IMR-90 (cell line): Measurements from ENCODE around the gene AASS. TPM values are rescaled to one million over a fixed set of nuclear protein-coding genes. Genes with fewer than 3 reads are reported as not detected.
A peak's percentile ranks its signal among the peaks of the same experiment; 100 is the strongest.

Source experiments
- ATAC-seq: fragments of 200-7000 bp; cut with Tn5 transposase; 2 replicates; pipeline ENCODE4 v1.9.1; 2020; ENCODE audit warnings: low read depth, mild to moderate bottlenecking, moderate library complexity
- BruUV-seq: library from RNA; stranded (reverse); fragments of 400-500 nt; replicated peaks from 2 replicates; lab custom pipeline; 2021; lab: Mats Ljungman, UMichigan
- CTCF ChIA-PET: fragments of 300-600 bp; formaldehyde crosslinking; extraction: SDS; loops from one replicate; lab custom pipeline; 2021; ENCODE audit warnings: antibody characterized with exemption; lab: Yijun Ruan, JAX
- POLR2A ChIA-PET: fragments of 300-600 bp; sonication (Branson Sonifier 250); formaldehyde crosslinking; loops from one replicate; lab custom pipeline; 2022; ENCODE audit warnings: antibody characterized with exemption; ENCODE audit not compliant: unreplicated experiment; lab: Charles Lee
- DNase-seq: peaks from one replicate; pipeline ENCODE4 v3.0.0; 2013
- H2AFZ ChIP-seq: replicated peaks from 2 replicates; pipeline ENCODE3; 2013; ENCODE audit warnings: low read length, mild to moderate bottlenecking; ENCODE audit not compliant: poor library complexity
- H2AK5ac ChIP-seq: 2 replicates; pipeline ENCODE4 v1.6.1; 2013; ENCODE audit warnings: low read depth, low read length, inconsistent platforms
- H2AK9ac ChIP-seq: replicated peaks from 2 replicates; pipeline ENCODE3; 2013; ENCODE audit warnings: mild to moderate bottlenecking, low read depth, low read length, moderate library complexity; ENCODE audit not compliant: poor library complexity
- H2BK120ac ChIP-seq: 2 replicates; pipeline ENCODE4 v1.6.1; 2013; ENCODE audit warnings: low read depth, low read length, inconsistent platforms
- H2BK15ac ChIP-seq: 3 replicates; pipeline ENCODE4 v1.6.1; 2013; ENCODE audit warnings: low read depth, low read length, inconsistent platforms
- H2BK20ac ChIP-seq: 2 replicates; pipeline ENCODE4 v1.6.1; 2013; ENCODE audit warnings: low read depth, mild to moderate bottlenecking, inconsistent platforms, low read length, moderate library complexity
- H2BK5ac ChIP-seq: 2 replicates; pipeline ENCODE4 v1.6.1; 2013; ENCODE audit warnings: mild to moderate bottlenecking, low read depth, low read length, inconsistent platforms; ENCODE audit not compliant: poor library complexity, severe bottlenecking
- H3K14ac ChIP-seq: replicated peaks from 2 replicates; pipeline ENCODE4 v1.6.1; 2013; ENCODE audit warnings: low read depth, low read length, inconsistent platforms
- H3K18ac ChIP-seq: 2 replicates; pipeline ENCODE4 v1.6.1; 2013; ENCODE audit warnings: low read depth, low read length, control low read depth
- H3K23ac ChIP-seq: 2 replicates; pipeline ENCODE4 v1.6.1; 2013; ENCODE audit warnings: low read depth, low read length, inconsistent platforms
- H3K27ac ChIP-seq: 2 replicates; pipeline ENCODE4 v1.5.1; 2013; ENCODE audit warnings: mild to moderate bottlenecking, control low read depth, low read length; ENCODE audit not compliant: insufficient read depth
- H3K27me3 ChIP-seq: 2 replicates; pipeline ENCODE4 v1.6.1; 2013; ENCODE audit warnings: low read length; ENCODE audit not compliant: control insufficient read depth, insufficient read depth
- H3K36me3 ChIP-seq: 2 replicates; pipeline ENCODE4 v1.6.1; 2013; ENCODE audit warnings: low read length, mixed read lengths; ENCODE audit not compliant: control insufficient read depth, insufficient read depth
- H3K4ac ChIP-seq: 2 replicates; pipeline ENCODE4 v1.6.1; 2013; ENCODE audit warnings: low read depth, low read length, inconsistent platforms
- H3K4me1 ChIP-seq: 2 replicates; pipeline ENCODE4 v1.6.1; 2013; ENCODE audit warnings: low read length, mixed read lengths; ENCODE audit not compliant: control insufficient read depth, insufficient read depth
- H3K4me2 ChIP-seq: 2 replicates; pipeline ENCODE4 v1.6.1; 2013; ENCODE audit warnings: low read depth, mild to moderate bottlenecking, control low read depth, low read length, moderate library complexity
- H3K4me3 ChIP-seq: 2 replicates; pipeline ENCODE4 v1.5.1; 2013; ENCODE audit warnings: low read depth, mild to moderate bottlenecking, control low read depth, low read length, moderate library complexity; ENCODE audit not compliant: insufficient read depth
- H3K56ac ChIP-seq: 2 replicates; pipeline ENCODE4 v1.6.1; 2013; ENCODE audit warnings: low read length, inconsistent platforms; ENCODE audit not compliant: insufficient read depth; ENCODE audit errors: extremely low read depth
- H3K79me1 ChIP-seq, 2 experiments: 2 replicates each; pipeline ENCODE4 v1.6.1; 2013; ENCODE audit warnings: low read length in 2 of 2, inconsistent platforms in 1 of 2, low read depth in 1 of 2
- H3K9ac ChIP-seq: 2 replicates; pipeline ENCODE4 v1.6.1; 2013; ENCODE audit warnings: low read depth, low read length, control low read depth
- H3K9me1 ChIP-seq: 2 replicates; pipeline ENCODE4 v1.6.1; 2013; ENCODE audit warnings: low read length, inconsistent platforms; ENCODE audit not compliant: insufficient read depth
- H3K9me3 ChIP-seq: 2 replicates; pipeline ENCODE4 v1.6.1; 2013; ENCODE audit warnings: low read length; ENCODE audit not compliant: control insufficient read depth, insufficient read depth
- H4K20me1 ChIP-seq: 2 replicates; pipeline ENCODE4 v1.6.1; 2013; ENCODE audit warnings: low read length, inconsistent platforms; ENCODE audit not compliant: insufficient read depth
- H4K5ac ChIP-seq: 2 replicates; pipeline ENCODE4 v1.6.1; 2013; ENCODE audit warnings: mild to moderate bottlenecking, low read depth, low read length, control low read depth
- H4K8ac ChIP-seq, 2 experiments: 2 replicates each; pipeline ENCODE4 v1.6.1; 2013; ENCODE audit warnings: low read depth in 2 of 2, low read length in 2 of 2, control low read depth in 1 of 2, inconsistent platforms in 1 of 2
- H4K91ac ChIP-seq: 2 replicates; pipeline ENCODE4 v1.6.1; 2013; ENCODE audit warnings: low read depth, low read length, inconsistent platforms; ENCODE audit not compliant: insufficient read depth
- BHLHE40 ChIP-seq: fragments of 150-350 bp; IDR thresholded peaks from 2 replicates; pipeline ENCODE4 v1.6.1; 2016; ENCODE audit warnings: mild to moderate bottlenecking, low read depth, low read length
- CEBPB ChIP-seq: IDR thresholded peaks from 2 replicates; pipeline ENCODE4 v1.6.1; 2012; ENCODE audit warnings: low read depth, low read length, improper control_type of control experiment
- CHD1 ChIP-seq: IDR thresholded peaks from 2 replicates; pipeline ENCODE4 v1.6.1; 2012; ENCODE audit warnings: low read depth, low read length, improper control_type of control experiment
- FOS ChIP-seq: fragments of 150-350 bp; IDR thresholded peaks from 2 replicates; pipeline ENCODE4 v1.6.1; 2016; ENCODE audit warnings: low read depth, low read length
- MAFK ChIP-seq: IDR thresholded peaks from 2 replicates; pipeline ENCODE4 v1.6.1; 2012; ENCODE audit warnings: low read depth, low read length, improper control_type of control experiment
- MAZ ChIP-seq: IDR thresholded peaks from 2 replicates; pipeline ENCODE4 v1.6.1; 2012; ENCODE audit warnings: low read depth, mild to moderate bottlenecking, low read length, improper control_type of control experiment, moderate library complexity, borderline replicate concordance
- MXI1 ChIP-seq: IDR thresholded peaks from 2 replicates; pipeline ENCODE4 v1.6.1; 2012; ENCODE audit warnings: low read depth, mild to moderate bottlenecking, low read length, moderate library complexity, borderline replicate concordance
- NFE2L2 ChIP-seq: fragments of 150-350 bp; IDR thresholded peaks from 2 replicates; pipeline ENCODE4 v1.6.1; 2016; ENCODE audit warnings: low read depth, mild to moderate bottlenecking, low read length
- POLR2A ChIP-seq: IDR thresholded peaks from 2 replicates; pipeline ENCODE4 v1.6.1; 2012; ENCODE audit warnings: mild to moderate bottlenecking, low read depth, low read length
- RAD21 ChIP-seq: IDR thresholded peaks from 2 replicates; pipeline ENCODE4 v1.6.1; 2012; ENCODE audit warnings: low read length, improper control_type of control experiment
- RCOR1 ChIP-seq: IDR thresholded peaks from 2 replicates; pipeline ENCODE4 v1.6.1; 2012; ENCODE audit warnings: mild to moderate bottlenecking, low read length, improper control_type of control experiment; ENCODE audit not compliant: insufficient replicate concordance
- RFX5 ChIP-seq: IDR thresholded peaks from 2 replicates; pipeline ENCODE4 v1.8.0; 2012; ENCODE audit warnings: low read depth, mild to moderate bottlenecking, low read length, moderate library complexity
- SMC3 ChIP-seq: fragments of 150-350 bp; IDR thresholded peaks from 2 replicates; pipeline ENCODE4 v1.6.1; 2016; ENCODE audit warnings: low read depth, mild to moderate bottlenecking, antibody characterized with exemption, low read length, moderate library complexity
- WGBS, 2 experiments: methylation state at CpG; one replicate each; pipeline versions ENCODE4 v1.1.5 to v1.1.7; 2013; ENCODE audit warnings: missing lambda C conversion rate in 2 of 2; ENCODE audit not compliant: insufficient read length in 1 of 2; ENCODE audit errors: extremely low coverage in 2 of 2; 5-methylcytosine and 5-hydroxymethylcytosine counted together
- dilution Hi-C: fragments of 300-500 bp; cut with HindIII; formaldehyde crosslinking; loops from one replicate; pipeline ENCODE4 v1.14.3; 2018; ENCODE audit warnings: low sequenced_read_pairs; ENCODE audit not compliant: unreplicated experiment
- in situ Hi-C: fragments of 300-500 bp; cut with MboI; formaldehyde crosslinking; loops from 3 replicates; pipeline ENCODE4 v1.14.3; 2019; ENCODE audit warnings: low sequenced_read_pairs, inconsistent platforms, mixed read lengths
- intact Hi-C: fragments of 100-400 bp; cut with micrococcal nuclease; formaldehyde crosslinking; loops from 2 replicates; pipeline ENCODE4 v1.10.0; 2022
- polyA plus RNA-seq, 3 experiments: library from polyadenylated mRNA; depleted of rRNA; stranded (reverse); fragments of >200 nt; gene quantifications; 2 replicates each; pipeline ENCODE4 v1.2.3, GENCODE V29; 2012; ENCODE audit warnings: low replicate concordance in 1 of 3
- total RNA-seq: library from RNA; depleted of rRNA; stranded (reverse); fragments of >200 nt; gene quantifications from 2 replicates; pipeline ENCODE4 v1.2.3, GENCODE V29; 2012
- TF ChIP-seq, protein P1 (sequence below): fragments of 150-350 bp; IDR thresholded peaks from 2 replicates; pipeline ENCODE4 v1.6.1; 2017; ENCODE audit warnings: mild to moderate bottlenecking, antibody characterized with exemption, low read length, low read depth
- TF ChIP-seq, protein P2 (sequence below): conservative IDR thresholded peaks from 2 replicates; pipeline ENCODE4 v1.5.1; 2012; ENCODE audit warnings: mild to moderate bottlenecking, low read depth, low read length, improper control_type of control experiment
- TF ChIP-seq, protein P3 (sequence below): fragments of 150-350 bp; IDR thresholded peaks from 2 replicates; pipeline ENCODE4 v1.6.1; 2016; ENCODE audit warnings: low read depth, mild to moderate bottlenecking, low read length, moderate library complexity, borderline replicate concordance

AASS gene
- total and polyA plus RNA-seq, 2 of the 4 experiments (the other 2 are of a cell fraction) = 6.1 to 12.9 TPM

DNA sequence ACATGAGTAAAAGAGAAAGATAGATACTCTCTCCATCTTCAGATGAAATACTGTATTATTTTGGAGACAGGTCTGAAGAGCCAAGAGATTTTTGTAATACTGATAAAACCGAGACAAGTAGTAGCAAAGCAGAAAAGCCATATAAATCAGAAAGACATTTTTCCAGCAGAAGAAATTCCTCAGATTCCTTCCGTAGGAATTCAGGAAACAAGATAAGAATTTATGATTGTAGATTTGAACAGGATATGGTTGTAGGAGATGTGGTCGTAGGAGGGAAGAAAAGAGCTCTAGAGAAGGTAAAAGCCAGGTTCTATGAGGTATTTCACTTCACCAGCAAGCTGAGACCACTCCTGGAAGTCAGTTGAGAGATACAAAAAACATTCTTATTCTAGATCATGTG is 17.6 kb upstream of the AASS start:
- Histone ChIP-seq H3K79me1 (no peaks in the 10 kb centered on the region), H3K14ac (no peak overlapping the region), H2BK120ac (no peak overlapping the region), H2BK20ac (no peak overlapping the region), H3K27ac (no peak overlapping the region), H3K4me2 (peak overlapping the region; percentile 47; the same call in 1 of the 2 replicates), H3K4ac (no peak overlapping the region), H3K18ac (no peak overlapping the region), H4K91ac (no peak overlapping the region), H2AK5ac (no peak overlapping the region), H2AK9ac (no peak overlapping the region), H3K23ac (no peak overlapping the region), H4K5ac (no peak overlapping the region), H3K56ac (no peak overlapping the region), H4K8ac (no peak overlapping the region; a peak in 1 of 4 replicates), H3K36me3 (no peaks in the 10 kb centered on the region), H3K4me3 (no peak overlapping the region), H2BK5ac (no peak overlapping the region), H2AFZ (no peak overlapping the region), H3K9me1 (no peaks in the 10 kb centered on the region), H3K4me1 (0 out of 2 replicates have a peak, but pooled peaks cover 3% of the 10 kb centered on the region), H3K9me3 (no peaks in the 10 kb centered on the region), H2BK15ac (no peak overlapping the region), H3K9ac (no peak overlapping the region), H3K27me3 (no peaks in the 10 kb centered on the region; the same call in 1 of the 2 replicates), H4K20me1 (no peaks in the 10 kb centered on the region)
- dilution Hi-C loops = no loop called here
- ATAC-seq (peak; percentile 57), DNase-seq (no peak)
- CTCF ChIA-PET = interaction anchor here (0.6 kb wide), 1 partner anchor 788 kb away, joined by 4 read pairs; no protein-coding TSS in a partner anchor
- intact Hi-C loops = no loop called here
- POLR2A ChIA-PET = no interaction called here
- BruUV-seq = no TSS peak
- TF ChIP-seq SMC3 = no peak
- no peak for TF ChIP-seq BHLHE40
- no peak for TF ChIP-seq MAZ
- TF ChIP-seq MXI1 = no peak
- TF ChIP-seq CEBPB = no peak
- TF ChIP-seq RAD21 = no peak
- no peak for TF ChIP-seq FOS
- no peak for TF ChIP-seq POLR2A
- no peak for TF ChIP-seq MAFK
- no peak for TF ChIP-seq RFX5
- TF ChIP-seq CHD1 = no peak
- no peak for TF ChIP-seq RCOR1
- TF ChIP-seq, protein P1, sequence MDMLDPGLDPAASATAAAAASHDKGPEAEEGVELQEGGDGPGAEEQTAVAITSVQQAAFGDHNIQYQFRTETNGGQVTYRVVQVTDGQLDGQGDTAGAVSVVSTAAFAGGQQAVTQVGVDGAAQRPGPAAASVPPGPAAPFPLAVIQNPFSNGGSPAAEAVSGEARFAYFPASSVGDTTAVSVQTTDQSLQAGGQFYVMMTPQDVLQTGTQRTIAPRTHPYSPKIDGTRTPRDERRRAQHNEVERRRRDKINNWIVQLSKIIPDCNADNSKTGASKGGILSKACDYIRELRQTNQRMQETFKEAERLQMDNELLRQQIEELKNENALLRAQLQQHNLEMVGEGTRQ = no peak
- TF ChIP-seq, protein P2, sequence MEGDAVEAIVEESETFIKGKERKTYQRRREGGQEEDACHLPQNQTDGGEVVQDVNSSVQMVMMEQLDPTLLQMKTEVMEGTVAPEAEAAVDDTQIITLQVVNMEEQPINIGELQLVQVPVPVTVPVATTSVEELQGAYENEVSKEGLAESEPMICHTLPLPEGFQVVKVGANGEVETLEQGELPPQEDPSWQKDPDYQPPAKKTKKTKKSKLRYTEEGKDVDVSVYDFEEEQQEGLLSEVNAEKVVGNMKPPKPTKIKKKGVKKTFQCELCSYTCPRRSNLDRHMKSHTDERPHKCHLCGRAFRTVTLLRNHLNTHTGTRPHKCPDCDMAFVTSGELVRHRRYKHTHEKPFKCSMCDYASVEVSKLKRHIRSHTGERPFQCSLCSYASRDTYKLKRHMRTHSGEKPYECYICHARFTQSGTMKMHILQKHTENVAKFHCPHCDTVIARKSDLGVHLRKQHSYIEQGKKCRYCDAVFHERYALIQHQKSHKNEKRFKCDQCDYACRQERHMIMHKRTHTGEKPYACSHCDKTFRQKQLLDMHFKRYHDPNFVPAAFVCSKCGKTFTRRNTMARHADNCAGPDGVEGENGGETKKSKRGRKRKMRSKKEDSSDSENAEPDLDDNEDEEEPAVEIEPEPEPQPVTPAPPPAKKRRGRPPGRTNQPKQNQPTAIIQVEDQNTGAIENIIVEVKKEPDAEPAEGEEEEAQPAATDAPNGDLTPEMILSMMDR = no peak
- TF ChIP-seq, protein P3, sequence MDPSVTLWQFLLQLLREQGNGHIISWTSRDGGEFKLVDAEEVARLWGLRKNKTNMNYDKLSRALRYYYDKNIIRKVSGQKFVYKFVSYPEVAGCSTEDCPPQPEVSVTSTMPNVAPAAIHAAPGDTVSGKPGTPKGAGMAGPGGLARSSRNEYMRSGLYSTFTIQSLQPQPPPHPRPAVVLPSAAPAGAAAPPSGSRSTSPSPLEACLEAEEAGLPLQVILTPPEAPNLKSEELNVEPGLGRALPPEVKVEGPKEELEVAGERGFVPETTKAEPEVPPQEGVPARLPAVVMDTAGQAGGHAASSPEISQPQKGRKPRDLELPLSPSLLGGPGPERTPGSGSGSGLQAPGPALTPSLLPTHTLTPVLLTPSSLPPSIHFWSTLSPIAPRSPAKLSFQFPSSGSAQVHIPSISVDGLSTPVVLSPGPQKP = no peak
- no peak for TF ChIP-seq NFE2L2
- no CpG with 5 or more reads among the region's 3 CpGs for WGBS, 2 experiments
- in situ Hi-C loops = no loop called here
